ENCODE results near the gene ASB16. TPM values are rescaled to one million over a fixed set of nuclear protein-coding genes. Genes with fewer than 3 reads are reported as not detected.
A peak's percentile ranks its signal among the peaks of the same experiment; 100 is the strongest.

ASB16 gene
- total and polyA plus RNA-seq, 9 of the 15 experiments (the other 6 are each of a cell fraction or from before 2014, with no cell fraction given) = 0.03 to 0.07 TPM; not detected in 7

DNA sequence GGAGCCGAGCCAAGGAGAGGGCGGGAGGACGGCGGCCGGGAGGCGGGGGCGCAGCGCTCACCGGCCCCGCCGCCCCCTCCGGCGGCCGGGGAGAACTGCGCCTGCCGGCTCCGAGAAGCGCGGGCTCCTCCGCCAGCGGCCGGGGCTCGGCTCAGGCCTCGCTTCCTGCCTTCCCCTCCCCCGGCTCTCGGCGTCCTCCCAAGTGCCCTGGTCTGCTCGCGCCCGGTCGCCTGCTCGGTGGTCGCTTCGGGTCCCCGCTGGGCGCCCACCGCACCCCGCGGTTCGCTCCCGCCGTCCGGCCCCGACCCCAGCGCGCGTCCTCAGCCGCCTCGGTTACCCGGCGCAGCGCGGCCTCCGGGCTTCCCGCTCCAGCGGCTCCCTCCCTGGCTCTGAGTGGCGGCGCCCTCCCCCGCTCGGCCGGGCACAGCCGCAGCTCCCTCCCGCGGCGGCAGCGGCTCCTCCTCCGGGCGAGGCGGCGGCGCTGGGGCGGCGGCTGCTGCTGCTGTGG is 48.7 kb downstream of the ASB16 start (continued):
- TF ChIP-seq ZNF436 (CRISPR knock-in tag; IDR thresholded peaks at IDR 0.05) (no peak), HDAC6 (IDR thresholded peaks at IDR 0.05; ENCODE audit: low read depth, low read length) (no peak), GABPB1 (CRISPR knock-in tag; IDR thresholded peaks at IDR 0.05) (0 out of 2 replicates have a peak, but pooled peaks have one; percentile 16), ARID3B (CRISPR knock-in tag; IDR thresholded peaks at IDR 0.05; ENCODE audit: borderline replicate concordance) (no peak), E4F1 (CRISPR knock-in tag; IDR thresholded peaks at IDR 0.05; ENCODE audit: borderline replicate concordance) (no peak), FIP1L1 (IDR thresholded peaks at IDR 0.05; ENCODE audit: low read depth, low read length, poor library complexity, severe bottlenecking) (peak; percentile 74), TARDBP (IDR thresholded peaks at IDR 0.05) (no peak), ZEB2 (IDR thresholded peaks at IDR 0.05) (no peak), MECOM (CRISPR knock-in tag; IDR thresholded peaks at IDR 0.05) (no peak), CCNT2 (IDR thresholded peaks at IDR 0.05; ENCODE audit: borderline replicate concordance, extremely low read depth, insufficient read length, low read depth, low read length) (peak; percentile 95), ZNF41 (CRISPR knock-in tag; conservative IDR thresholded peaks at IDR 0.05) (no peak), POLR2B (IDR thresholded peaks at IDR 0.05; ENCODE audit: low read depth, partially characterized antibody) (no peak), CSDE1 (IDR thresholded peaks at IDR 0.05) (no peak), ZNF584 (CRISPR knock-in tag; IDR thresholded peaks at IDR 0.05; ENCODE audit: low read depth) (no peak), RB1 (IDR thresholded peaks at IDR 0.05; ENCODE audit: low read depth) (0 out of 2 replicates have a peak, but pooled peaks have one; percentile 71), ZNF830 (CRISPR knock-in tag; IDR thresholded peaks at IDR 0.05) (no peak), RAD21 (CRISPR knock-in tag; conservative IDR thresholded peaks at IDR 0.05 in 1 of 2, IDR thresholded peaks at IDR 0.05 in 1 of 2) (0 out of 4 replicates have a peak, but pooled peaks of 1 of the 2 experiments have one; percentile 11), ZNF586 (CRISPR knock-in tag; conservative IDR thresholded peaks at IDR 0.05) (no peak), SMARCB1 (IDR thresholded peaks at IDR 0.05; ENCODE audit: insufficient read length, low read depth) (no peak), NONO (IDR thresholded peaks at IDR 0.05; ENCODE audit: low read depth in 2 of 2, low read length in 1 of 2) (peak; percentile 14 to 48; a peak in 3 of 4 replicates)
- TF ChIP-seq, protein P1, sequence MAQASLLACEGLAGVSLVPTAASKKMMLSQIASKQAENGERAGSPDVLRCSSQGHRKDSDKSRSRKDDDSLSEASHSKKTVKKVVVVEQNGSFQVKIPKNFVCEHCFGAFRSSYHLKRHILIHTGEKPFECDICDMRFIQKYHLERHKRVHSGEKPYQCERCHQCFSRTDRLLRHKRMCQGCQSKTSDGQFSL (CRISPR knock-in tag; IDR thresholded peaks at IDR 0.05) = peak; percentile 15; the same call in 1 of the 2 replicates
- TF ChIP-seq, protein P1 (tag; IDR thresholded peaks at IDR 0.05) = no peak
- TF ChIP-seq, protein P2, sequence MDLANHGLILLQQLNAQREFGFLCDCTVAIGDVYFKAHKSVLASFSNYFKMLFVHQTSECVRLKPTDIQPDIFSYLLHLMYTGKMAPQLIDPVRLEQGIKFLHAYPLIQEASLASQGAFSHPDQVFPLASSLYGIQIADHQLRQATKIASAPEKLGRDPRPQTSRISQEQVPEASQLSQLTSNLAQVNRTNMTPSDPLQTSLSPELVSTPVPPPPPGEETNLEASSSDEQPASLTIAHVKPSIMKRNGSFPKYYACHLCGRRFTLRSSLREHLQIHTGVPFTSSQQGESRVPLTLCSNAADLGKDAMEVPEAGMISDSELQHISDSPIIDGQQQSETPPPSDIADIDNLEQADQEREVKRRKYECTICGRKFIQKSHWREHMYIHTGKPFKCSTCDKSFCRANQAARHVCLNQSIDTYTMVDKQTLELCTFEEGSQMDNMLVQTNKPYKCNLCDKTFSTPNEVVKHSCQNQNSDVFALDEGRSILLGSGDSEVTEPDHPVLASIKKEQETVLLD (IDR thresholded peaks at IDR 0.05) = no peak
